Gastroesophageal sphincter (tissue), 3 donors: ENCODE results near the gene TMEM191C.
"Not testable (repeated sequence)": the region's sequence is repeated elsewhere in the genome, so short reads cannot be mapped to it uniquely, and the experiment has no call there.

Experiments
- EP300 ChIP-seq: sonication (generic); formaldehyde crosslinking; IDR thresholded peaks from one replicate; pipeline ENCODE4 v1.6.1; 2017; ENCODE audit warnings: antibody characterized with exemption, mild to moderate bottlenecking
- POLR2A ChIP-seq, 2 donors: fragments of 450-650 bp; IDR thresholded peaks; one replicate each; pipeline ENCODE4 v1.6.1; 2017; ENCODE audit warnings: antibody characterized with exemption in 2 of 2, mild to moderate bottlenecking in 2 of 2, moderate library complexity in 1 of 2
- TF ChIP-seq, protein P1 (sequence below), 4 experiments: fragments of 200-600 bp in 2 of 4; fragments of 450-650 bp in 2 of 4; sonication (generic) in 1 of 4; IDR thresholded peaks; one replicate each; pipeline ENCODE4 v1.5.1; 2017 to 2019; ENCODE audit warnings: antibody characterized with exemption in 4 of 4, mild to moderate bottlenecking in 2 of 4, moderate library complexity in 2 of 4

DNA sequence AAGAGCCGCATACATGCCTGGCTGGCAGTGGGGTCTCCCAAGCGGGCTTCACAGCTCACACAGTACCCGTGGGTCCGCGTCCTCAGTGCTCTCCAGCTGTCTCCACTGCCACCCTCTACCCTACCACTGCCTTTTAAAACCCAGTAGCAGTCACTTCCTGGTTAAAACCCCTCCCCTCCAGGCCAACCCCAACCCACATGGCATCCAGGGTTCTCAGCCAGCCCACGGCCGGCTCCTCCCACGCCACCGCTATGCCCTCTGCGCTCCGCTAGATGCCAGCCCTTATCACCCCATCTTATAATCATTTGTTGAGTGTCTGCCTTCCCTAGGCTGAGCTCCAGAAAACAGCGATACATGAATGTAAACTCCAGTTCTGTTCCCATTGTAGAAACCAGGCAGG lies 46.9 kb downstream of the TMEM191C start:
- TF ChIP-seq, protein P1, sequence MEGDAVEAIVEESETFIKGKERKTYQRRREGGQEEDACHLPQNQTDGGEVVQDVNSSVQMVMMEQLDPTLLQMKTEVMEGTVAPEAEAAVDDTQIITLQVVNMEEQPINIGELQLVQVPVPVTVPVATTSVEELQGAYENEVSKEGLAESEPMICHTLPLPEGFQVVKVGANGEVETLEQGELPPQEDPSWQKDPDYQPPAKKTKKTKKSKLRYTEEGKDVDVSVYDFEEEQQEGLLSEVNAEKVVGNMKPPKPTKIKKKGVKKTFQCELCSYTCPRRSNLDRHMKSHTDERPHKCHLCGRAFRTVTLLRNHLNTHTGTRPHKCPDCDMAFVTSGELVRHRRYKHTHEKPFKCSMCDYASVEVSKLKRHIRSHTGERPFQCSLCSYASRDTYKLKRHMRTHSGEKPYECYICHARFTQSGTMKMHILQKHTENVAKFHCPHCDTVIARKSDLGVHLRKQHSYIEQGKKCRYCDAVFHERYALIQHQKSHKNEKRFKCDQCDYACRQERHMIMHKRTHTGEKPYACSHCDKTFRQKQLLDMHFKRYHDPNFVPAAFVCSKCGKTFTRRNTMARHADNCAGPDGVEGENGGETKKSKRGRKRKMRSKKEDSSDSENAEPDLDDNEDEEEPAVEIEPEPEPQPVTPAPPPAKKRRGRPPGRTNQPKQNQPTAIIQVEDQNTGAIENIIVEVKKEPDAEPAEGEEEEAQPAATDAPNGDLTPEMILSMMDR (IDR thresholded peaks at IDR 0.05): not testable (repeated sequence)
- not testable (repeated sequence) for TF ChIP-seq EP300; POLR2A (IDR thresholded peaks at IDR 0.05)
